Ovary (tissue), 9 donors: ENCODE results near the gene CPE. TPM values are rescaled to one million over a fixed set of nuclear protein-coding genes. Genes with fewer than 3 reads are reported as not detected.

Experiments
- DNase-seq, 5 donors: peaks; one replicate each; pipeline ENCODE4 v3.0.0-alpha.2; 2019 to 2020
- H3K27ac ChIP-seq, 2 donors: fragments of 200-600 bp; one replicate each; pipeline versions ENCODE4 v1.5.1 to v1.8.0; 2019 to 2022
- H3K27me3 ChIP-seq: fragments of 200-600 bp; one replicate; pipeline ENCODE4 v1.8.0; 2022
- H3K36me3 ChIP-seq: fragments of 200-600 bp; sonication (generic); one replicate; pipeline ENCODE4 v1.5.1; 2019
- H3K4me1 ChIP-seq: one replicate; pipeline ENCODE4 v1.8.1; 2013; ENCODE audit warnings: mild to moderate bottlenecking, moderate library complexity; ENCODE audit not compliant: insufficient read depth
- H3K4me3 ChIP-seq: fragments of 200-600 bp; sonication (generic); one replicate; pipeline ENCODE4 v1.5.1; 2017
- H3K9me3 ChIP-seq, 2 donors: fragments of 200-600 bp in 1 of 2; sonication (generic) in 1 of 2; one replicate each; pipeline versions ENCODE4 v1.5.1 to v1.8.1; 2013 to 2019; ENCODE audit warnings: mild to moderate bottlenecking in 1 of 2, moderate library complexity in 1 of 2
- EP300 ChIP-seq: sonication (generic); formaldehyde crosslinking; IDR thresholded peaks from one replicate; pipeline ENCODE4 v1.6.1; 2017; ENCODE audit warnings: antibody characterized with exemption
- POLR2A ChIP-seq: fragments of 450-650 bp; IDR thresholded peaks from one replicate; pipeline ENCODE4 v1.6.1; 2017; ENCODE audit warnings: antibody characterized with exemption, mild to moderate bottlenecking, moderate library complexity
- WGBS, 3 donors: extraction: QIAGEN DNeasy Blood & Tissue Kit in 1 of 3; methylation state at CpG; one replicate each; pipeline versions ENCODE4 v1.1.5 to v1.1.7; 2013 to 2017; 5-methylcytosine and 5-hydroxymethylcytosine counted together
- intact Hi-C, 4 donors: fragments of 100-400 bp; cut with DNase I; formaldehyde crosslinking; loops; one replicate each; pipeline versions ENCODE4 v1.11.0 to v1.15.1; 2022 to 2023
- polyA plus RNA-seq, 2 donors: library from polyadenylated mRNA; stranded (reverse); fragments of 200-250 nt in 1 of 2; fragments of 350-450 nt in 1 of 2; fragmentation: Illumina TruSeq in 1 of 2; extraction: RNeasy Lipid Tissue Mini Kit (QIAGEN cat#74804) in 1 of 2; gene quantifications; one replicate each; pipeline ENCODE4 v1.2.3, GENCODE V29; 2013 to 2014
- total RNA-seq, 7 donors: library from RNA; depleted of rRNA in 2 of 7; stranded (reverse); fragments of >200 nt in 2 of 7; fragmentation: NEBNext Ultra II Directional in 3 of 7; extraction: Animal tissue kit (Norgen Biotek cat#: 25700) in 3 of 7; gene quantifications; one replicate each; pipeline versions ENCODE4 v1.1.0 to v1.2.4, GENCODE V29; 2016 to 2023
- TF ChIP-seq, protein P1 (sequence below), 3 donors: fragments of 450-650 bp in 2 of 3; fragments of 200-600 bp in 1 of 3; IDR thresholded peaks; one replicate each; pipeline versions ENCODE4 v1.5.1 to v1.8.0; 2016 to 2022; ENCODE audit warnings: antibody characterized with exemption in 3 of 3, mild to moderate bottlenecking in 1 of 3
- donor health status: DM: no; HTN: no; CAD: no; lungs with moderate emphysema.
- donor health status: DM: no; HTN: no; CAD: no.
- donor health status: Bipolar disorder and iron deficiency.
- donor health status: DM: yes; HTN: yes; CAD: no.
- donor health status: DM: no; HTN: no; CAD: no.
- donor health status: DM: yes; HTN: yes; CAD: no.

The CPE gene
- total and polyA plus RNA-seq, 9 donors, result 19.9 to 207 (median 69.2) TPM

DNA sequence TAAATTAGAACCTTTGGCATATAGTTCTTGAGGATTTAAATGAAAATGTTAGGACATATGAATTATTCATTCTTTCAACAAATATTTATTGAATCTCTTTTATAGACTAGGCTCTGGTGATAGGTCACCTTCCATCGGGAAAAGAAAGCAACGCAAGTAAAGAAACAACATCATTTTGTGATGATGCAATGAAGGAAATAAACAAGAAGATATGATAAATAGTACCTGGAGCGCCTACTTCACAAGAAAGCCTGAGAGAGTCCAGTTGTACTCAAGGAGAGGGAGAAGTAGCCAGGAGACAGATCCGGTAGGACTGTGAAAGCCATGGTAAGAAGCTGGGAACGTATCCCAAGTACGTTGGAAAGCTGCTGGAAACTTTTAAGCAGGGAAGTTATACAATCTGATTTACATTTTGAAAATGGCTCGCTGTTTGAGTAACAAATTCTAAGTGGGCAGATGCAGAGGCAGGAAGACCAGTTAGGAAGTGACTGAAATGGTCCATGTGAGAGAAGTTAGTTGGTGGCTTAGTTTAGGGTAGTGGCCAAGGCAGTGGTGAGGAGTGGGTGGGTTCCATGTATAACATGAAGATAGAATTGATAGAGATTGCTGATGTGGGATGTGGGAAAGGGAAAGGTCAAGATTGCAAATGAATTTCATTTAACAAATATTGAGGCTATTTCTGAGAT, 17.7 kb upstream of the CPE start:
- TF ChIP-seq POLR2A (no peak), EP300 (no peak)
- TF ChIP-seq, protein P1, sequence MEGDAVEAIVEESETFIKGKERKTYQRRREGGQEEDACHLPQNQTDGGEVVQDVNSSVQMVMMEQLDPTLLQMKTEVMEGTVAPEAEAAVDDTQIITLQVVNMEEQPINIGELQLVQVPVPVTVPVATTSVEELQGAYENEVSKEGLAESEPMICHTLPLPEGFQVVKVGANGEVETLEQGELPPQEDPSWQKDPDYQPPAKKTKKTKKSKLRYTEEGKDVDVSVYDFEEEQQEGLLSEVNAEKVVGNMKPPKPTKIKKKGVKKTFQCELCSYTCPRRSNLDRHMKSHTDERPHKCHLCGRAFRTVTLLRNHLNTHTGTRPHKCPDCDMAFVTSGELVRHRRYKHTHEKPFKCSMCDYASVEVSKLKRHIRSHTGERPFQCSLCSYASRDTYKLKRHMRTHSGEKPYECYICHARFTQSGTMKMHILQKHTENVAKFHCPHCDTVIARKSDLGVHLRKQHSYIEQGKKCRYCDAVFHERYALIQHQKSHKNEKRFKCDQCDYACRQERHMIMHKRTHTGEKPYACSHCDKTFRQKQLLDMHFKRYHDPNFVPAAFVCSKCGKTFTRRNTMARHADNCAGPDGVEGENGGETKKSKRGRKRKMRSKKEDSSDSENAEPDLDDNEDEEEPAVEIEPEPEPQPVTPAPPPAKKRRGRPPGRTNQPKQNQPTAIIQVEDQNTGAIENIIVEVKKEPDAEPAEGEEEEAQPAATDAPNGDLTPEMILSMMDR (IDR thresholded peaks at IDR 0.05), result no peak
- Histone ChIP-seq H3K27me3 (no peaks in the 10 kb centered on the region), H3K4me1 (no peaks in the 10 kb centered on the region), H3K9me3 (no peaks in the 10 kb centered on the region), H3K36me3 (no peaks in the 10 kb centered on the region), H3K27ac (no peak overlapping the region), H3K4me3 (no peak overlapping the region)
- no peak for DNase-seq
- WGBS, 3 donors, result 80 to 88% (median 87%) methylated on average over 7 of the region's 7 CpGs
- intact Hi-C loops, result loop anchor here in 1 of 4 donors (10.0 kb wide), 1 partner anchor 104 kb away; no protein-coding TSS in a partner anchor

DNA sequence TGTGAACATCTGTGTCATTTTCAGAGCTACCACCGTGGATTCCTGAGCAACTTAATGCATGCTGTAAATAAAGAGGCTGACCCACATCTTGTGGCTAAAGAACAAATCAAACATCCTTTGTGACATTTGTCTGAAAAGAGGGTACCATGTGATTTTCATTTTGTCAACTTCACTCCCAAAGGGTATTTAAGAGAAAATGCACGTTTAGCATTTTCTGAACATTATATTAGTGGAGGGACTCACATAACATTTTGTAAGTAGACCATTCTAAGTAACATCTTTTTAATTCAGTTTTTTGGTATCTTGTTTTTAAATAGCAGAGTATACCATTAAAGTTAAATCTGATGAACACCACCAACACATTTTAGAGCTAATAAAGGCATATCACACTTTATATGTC, 17.0 kb upstream of the CPE start:
- WGBS, 3 donors, result 78 to 82% (median 81%) methylated on average over 2 of the region's 2 CpGs
- intact Hi-C loops, result loop anchor here in 1 of 4 donors (10.0 kb wide), 1 partner anchor 103 kb away; no protein-coding TSS in a partner anchor
- no peak overlapping the region for H3K4me3 ChIP-seq
- TF ChIP-seq, protein P1 (IDR thresholded peaks at IDR 0.05), result no peak
- TF ChIP-seq EP300 (no peak), POLR2A (no peak)
- no peaks in the 10 kb centered on the region for H3K36me3 ChIP-seq
- H3K4me1 ChIP-seq, result no peaks in the 10 kb centered on the region
- H3K9me3 ChIP-seq, result no peaks in the 10 kb centered on the region
- DNase-seq, result no peak
- H3K27ac ChIP-seq, result no peak overlapping the region
- no peaks in the 10 kb centered on the region for H3K27me3 ChIP-seq

DNA sequence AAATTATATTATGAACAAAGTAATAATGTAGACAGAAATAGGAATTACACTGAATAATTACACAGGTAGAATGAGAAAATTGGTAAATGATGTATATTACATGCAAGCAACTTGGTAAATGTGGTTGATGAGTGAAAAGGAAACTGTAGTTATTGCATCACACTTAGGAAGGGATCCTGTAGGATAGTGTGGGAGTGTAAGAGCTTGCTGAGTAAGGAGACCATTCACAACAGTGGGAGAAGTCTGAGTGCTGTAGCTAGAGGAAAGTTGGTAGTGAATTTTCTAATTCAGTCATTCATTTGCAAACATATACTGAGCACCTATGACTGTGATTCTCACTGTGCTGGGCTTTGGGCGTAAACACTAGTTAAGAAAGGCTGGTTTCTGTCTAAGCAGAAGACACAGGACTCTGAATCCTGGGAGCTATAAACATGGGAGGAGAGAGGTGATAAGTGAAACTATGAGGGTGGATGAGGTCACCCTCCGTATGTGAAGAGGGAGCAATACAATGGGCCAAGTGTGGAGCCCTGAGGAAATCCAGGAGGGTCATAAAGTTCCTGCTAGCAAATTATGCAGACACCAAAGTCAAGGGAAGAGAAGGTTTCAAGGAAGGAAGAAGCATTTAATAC, 14.2 kb upstream of the CPE start:
- intact Hi-C loops, result loop anchor here in 1 of 4 donors (10.0 kb wide), 1 partner anchor 100 kb away; no protein-coding TSS in a partner anchor
- 53 to 61% (median 60%) methylated on average over 2 of the region's 2 CpGs for WGBS, 3 donors
- no peak for TF ChIP-seq POLR2A
- TF ChIP-seq EP300, result no peak
- TF ChIP-seq, protein P1 (IDR thresholded peaks at IDR 0.05), result no peak
- H3K4me1 ChIP-seq, result no peaks in the 10 kb centered on the region
- no peak overlapping the region for H3K27ac ChIP-seq
- no peak for DNase-seq
- no peaks in the 10 kb centered on the region for H3K36me3 ChIP-seq
- H3K9me3 ChIP-seq, result no peaks in the 10 kb centered on the region
- no peaks in the 10 kb centered on the region for H3K27me3 ChIP-seq
- H3K4me3 ChIP-seq, result no peak overlapping the region

DNA sequence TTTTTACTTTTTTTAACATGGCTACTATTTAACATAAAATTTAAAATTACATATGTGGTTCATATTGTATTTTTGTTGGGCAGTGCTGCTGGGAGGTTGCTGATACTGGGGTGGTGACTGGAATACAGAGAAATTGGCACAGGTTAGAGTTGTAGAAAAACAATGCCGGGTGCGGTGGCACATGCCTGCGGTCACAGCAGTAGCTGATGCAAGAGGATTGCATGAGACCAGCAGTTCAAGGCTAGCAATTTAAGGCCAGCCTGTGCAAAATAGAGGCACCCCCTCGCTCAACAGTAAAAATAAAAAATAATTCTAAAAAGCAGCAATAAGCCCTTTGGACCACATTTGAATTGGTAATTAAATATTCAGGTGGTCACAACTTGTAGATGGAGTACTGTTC, 11.8 kb upstream of the CPE start:
- no peaks in the 10 kb centered on the region for H3K4me1 ChIP-seq
- intact Hi-C loops, result loop anchor here in 1 of 4 donors (10.0 kb wide), 1 partner anchor 98 kb away; no protein-coding TSS in a partner anchor
- DNase-seq, result no peak
- H3K9me3 ChIP-seq, result no peaks in the 10 kb centered on the region
- H3K36me3 ChIP-seq, result no peaks in the 10 kb centered on the region
- no peak overlapping the region for H3K27ac ChIP-seq
- 74 to 77% (median 76%) methylated on average over 4 of the region's 4 CpGs for WGBS, 3 donors
- no peaks in the 10 kb centered on the region for H3K27me3 ChIP-seq
- TF ChIP-seq, protein P1 (IDR thresholded peaks at IDR 0.05), result no peak
- TF ChIP-seq EP300 (no peak), POLR2A (no peak)
- H3K4me3 ChIP-seq, result no peak overlapping the region
